LoVo (cell line): ENCODE data around the gene HES3.

ENCODE experiments used
- DNase-seq: peaks from one replicate; pipeline ENCODE4 v3.0.0-alpha.2; 2016; ENCODE audit warnings: low spot score

The HES3 gene

DNA sequence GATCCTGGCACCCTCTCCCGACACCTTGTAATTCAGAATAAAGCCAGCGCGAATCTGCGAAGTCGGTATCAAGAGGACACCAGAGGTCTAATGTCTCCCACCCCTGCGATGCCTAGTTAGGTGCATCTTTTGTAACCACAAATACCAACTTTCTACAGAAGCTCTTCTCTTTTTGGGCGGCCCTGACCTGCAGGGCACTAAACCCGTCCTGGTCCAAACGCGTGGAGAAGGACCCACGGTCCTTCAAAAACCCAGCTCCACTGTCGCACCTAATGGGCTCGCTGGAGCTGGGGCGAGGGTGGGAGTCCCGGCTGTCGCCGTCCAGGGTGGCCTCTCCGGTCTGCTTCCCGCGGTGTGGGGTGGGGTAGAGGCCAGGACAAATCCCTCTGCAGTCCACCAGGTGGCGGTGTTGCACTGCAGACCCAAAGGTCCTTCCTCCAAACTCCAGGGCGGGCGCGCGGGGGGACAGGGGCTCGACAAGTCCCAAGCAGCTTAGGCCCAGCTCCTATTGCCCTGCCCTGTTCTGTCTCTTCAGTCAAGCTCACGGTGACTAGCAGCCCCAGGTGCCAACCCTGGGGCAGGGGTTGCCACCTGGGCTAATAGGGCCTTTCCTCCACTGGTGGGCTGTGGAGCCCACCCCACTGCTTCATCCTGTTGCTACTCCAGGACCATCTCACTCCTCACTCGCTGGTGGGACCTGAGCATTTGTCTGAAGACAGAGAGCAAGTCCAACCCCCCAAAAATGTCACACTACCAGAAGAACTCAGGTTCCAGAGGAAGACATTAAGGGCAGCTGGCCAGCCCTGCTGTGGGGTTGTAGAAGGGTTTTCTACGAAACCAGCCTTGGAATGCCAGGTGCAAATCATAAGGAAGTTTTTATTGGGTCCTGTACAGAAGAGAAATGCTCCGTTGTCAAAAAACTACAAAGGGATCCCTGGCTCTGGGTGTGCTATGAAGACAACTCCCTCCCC, 2.8 kb downstream of the HES3 start:
- DNase-seq = peak; percentile 72

DNA sequence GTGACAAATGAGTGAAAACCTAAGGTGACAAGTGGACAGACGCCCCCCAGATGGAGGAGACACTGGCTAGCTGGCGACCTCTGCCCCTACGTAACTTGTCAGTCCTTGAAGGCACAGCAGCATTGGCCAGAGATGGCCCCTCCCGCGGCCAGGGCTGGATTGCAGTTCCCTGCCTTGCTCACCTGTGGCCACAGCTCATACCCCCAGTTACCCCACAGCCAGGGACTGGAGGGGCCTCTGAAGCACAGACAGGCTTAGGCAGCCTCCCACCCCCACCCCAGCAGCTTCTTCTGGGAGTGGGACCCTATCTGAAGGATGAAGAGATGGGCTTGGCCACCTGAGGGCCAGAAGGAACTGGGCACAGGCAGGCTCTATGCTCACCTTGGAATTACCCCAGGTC, 3.7 kb downstream of the HES3 start:
- no peak for DNase-seq

DNA sequence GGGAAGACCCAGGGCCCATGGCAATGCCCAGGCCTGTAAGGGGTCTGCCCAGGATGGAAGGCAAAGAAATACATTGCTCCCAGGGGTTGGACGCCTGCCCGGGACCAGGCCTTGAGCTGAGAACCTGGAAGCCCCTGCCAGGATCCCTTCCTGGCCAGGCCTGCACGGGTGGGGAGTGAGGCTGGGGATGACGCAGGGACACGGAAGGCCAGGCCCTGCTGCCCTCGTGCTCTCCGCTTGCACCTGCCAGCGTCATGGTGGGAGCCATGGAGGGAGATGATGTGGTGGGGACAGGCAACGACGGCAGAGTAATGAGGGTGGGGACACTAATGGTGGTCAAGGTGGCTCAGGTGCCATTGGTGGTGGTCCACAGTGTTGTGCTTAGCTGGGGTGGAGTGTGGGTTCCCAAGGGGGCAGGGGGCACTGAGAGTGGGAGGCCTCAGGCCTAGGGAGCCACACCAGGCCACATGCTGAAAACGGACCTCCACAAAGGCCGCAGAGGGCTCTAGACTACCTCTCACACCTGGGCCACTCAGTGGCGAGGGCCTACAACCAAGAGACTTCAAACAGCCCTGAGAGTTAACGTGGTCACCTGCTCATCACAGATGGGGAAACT, 4.3 kb downstream of the HES3 start:
- DNase-seq = no peak

DNA sequence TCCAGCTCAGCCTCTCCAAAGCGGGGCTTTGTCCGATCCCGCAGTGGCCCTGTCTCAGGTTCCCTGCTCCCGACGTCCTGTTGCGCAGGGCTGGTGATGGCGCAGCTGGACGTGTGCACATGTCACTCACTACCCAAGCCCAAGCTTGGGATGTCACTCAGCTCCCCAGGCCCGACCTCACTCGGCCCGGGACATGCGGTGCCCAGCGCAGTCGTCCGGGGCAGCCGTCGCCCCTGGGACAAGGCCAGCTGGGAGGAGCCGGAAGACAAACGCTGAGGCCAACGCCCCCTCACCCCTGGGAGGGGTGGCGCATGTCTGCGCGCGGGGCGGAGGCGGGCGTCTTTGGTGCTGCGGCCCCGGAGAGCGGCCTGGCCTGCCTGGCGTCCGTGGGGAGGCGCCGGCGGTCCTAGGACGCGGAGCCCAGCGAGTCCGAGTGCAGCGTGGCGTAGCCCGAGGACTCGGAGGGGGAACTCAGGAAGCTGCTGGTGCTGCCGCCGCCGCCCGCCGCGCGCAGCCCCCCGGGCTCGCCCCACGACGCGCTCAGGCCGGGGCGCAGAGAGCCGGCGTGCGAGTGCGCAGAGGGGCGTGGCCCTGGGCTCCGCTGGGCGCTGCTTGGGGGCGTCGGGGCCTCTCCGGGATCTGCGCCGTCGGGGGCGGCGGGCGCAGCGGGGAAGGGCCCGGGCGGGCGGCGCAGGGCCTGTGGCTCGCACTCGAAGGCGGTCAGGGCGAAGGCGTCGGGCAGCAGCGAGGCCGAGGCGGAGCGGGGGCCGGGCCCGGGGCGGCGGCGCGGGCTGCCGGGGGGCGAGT, 5.2 kb downstream of the HES3 start:
- DNase-seq = no peak

DNA sequence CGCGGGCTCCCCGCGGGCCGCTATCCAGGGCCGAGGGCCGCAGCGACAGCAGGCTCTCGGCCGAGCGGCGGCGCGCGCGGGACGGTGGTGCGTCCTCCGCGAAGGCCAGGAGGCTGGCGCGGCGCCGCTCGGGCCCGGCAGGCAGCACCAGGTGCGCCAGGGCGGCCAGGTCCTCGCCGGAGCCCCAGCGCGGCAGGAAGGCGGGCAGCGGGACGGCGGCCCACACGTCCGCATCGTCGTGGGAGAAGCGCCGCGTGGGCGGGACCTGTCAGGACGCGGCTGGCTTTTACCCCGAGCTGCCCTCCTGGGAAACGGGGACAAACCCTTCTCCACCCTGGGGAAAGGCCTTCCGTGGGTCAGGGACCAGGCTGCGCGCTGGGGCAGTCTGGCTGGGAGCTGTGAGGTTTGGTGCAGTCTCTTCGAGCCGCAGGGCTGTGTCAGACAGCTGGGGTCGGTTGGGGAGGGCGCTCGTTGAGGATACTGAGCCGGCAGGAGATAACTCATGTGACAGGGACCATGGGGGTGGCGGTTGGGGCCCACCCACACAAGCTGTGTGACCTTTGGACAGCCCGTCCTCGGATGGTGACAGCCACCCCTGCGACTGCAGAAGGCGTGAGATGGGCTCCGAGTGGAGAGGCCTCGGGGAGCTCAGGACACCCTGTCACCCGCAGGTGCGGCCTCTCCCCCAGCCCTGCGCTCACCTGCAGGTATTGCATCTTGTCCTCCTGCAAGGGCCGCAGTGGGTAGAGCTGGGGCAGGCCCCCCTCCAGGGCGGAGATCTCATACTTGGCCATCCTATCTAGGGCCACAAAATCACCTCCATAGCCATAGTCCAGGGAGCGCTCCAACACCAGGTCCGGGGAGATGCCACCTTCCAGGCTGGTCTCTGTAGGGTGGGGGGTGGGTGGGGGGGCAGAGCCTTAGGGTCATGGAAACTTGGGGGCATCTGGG, 6.0 kb downstream of the HES3 start:
- no peak for DNase-seq

DNA sequence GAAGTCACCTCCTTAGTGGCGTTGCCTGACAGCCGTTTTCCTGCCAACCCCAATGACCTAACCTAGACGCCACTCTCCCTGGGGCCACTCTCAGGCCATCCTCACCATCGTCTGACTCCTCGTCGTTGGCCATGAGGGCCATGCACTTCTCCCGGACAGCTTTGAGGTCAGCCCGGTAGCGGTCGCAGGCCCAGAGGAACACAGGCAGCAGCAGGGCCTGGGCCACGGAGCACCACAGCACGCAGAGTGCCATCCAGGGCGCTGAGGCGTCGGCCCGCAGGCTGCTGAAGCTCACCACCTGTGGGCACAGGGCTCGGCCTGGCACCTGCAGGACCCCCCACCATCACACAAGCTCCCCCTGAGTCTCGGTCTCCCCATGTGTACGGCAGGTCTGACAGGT, 7.3 kb downstream of the HES3 start:
- DNase-seq = no peak

DNA sequence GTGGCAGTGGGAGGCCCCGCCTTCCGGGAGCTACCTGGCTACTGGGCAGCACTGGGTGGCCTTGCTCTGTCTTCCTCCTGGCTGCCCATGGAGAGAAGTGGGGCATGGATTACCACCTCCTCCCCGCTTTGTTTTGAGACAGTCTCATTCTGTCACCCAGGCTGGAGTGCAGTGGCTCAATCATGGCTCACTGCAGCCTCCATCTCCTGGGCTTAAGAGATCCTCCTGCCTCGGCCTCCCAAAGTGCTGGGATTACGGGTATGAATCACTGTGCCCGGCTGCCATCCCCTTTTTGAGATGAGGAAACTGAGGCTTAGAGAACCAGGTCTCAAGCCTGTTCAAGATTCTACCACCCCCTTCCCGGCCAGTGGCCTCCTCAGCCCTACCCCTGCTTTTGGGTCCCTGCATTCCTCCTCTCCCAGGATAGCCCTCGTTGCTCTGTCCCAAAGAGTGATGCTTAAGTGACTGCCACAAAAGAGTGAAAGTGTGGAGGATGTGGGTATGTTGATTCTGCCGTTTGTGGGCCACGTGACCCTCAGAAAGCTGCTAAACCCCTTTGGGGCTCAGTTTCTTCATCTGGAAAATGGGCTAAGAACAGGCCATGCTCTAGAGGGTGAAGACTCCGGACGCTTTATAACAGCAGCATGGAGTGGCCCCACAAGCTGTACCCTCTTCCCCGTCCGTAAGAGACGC, 7.8 kb downstream of the HES3 start:
- DNase-seq = no peak

DNA sequence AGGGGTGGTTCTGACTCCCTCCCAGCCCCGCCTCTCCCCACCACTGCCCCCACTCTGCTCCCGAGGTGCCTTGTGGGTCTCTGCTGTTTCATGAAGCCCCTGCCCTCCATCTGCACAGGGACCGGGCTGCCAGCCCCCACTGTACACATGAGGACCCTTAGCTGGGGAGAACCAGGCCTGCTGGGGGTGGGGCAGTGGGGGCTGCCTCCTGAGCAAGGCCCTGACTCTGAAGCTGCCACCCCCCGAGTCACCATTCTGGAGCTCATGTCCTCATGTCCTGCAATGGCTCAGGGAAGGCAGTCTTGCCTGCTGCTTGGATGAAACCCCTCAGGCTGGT, 8.4 kb downstream of the HES3 start:
- no peak for DNase-seq

DNA sequence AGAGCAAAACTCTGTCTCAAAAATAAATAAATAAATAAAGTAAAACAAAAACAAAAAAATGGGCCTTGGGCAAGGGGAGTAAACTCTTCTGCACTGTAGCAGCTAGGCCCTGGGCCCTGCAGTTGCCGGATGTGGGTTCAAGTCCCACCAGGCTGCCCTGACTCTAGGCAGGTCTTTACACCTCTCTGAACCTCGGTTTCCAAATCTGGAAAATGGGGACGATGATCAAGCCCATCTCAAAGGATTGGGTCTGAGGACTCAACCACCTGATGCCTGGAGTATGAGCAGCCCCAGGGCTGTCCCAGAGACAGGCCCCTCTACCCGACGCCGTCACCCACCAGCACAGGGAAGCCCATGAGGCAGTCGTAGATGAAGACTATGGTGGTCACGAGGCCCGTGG, 9.4 kb downstream of the HES3 start:
- DNase-seq = no peak

DNA sequence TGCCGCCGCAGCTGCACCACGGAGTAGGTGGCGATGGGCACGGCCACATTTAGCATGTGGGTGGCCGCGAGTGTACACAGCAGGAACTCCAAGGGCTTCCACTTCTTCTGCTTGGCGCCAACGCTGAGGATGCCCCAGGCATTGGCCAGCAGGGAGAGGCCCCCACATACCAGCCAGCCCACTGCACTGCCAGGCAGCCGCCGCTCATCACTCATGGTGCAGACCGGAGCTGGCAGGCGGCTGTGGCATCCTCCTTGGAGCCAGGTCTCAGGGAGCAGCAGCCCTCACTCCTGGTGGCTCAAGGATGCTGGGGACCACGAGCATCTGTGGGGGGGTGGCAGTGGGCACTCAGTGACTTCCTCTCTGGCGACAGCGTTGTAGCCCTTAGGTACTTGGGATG, 10.7 kb downstream of the HES3 start:
- no peak for DNase-seq

DNA sequence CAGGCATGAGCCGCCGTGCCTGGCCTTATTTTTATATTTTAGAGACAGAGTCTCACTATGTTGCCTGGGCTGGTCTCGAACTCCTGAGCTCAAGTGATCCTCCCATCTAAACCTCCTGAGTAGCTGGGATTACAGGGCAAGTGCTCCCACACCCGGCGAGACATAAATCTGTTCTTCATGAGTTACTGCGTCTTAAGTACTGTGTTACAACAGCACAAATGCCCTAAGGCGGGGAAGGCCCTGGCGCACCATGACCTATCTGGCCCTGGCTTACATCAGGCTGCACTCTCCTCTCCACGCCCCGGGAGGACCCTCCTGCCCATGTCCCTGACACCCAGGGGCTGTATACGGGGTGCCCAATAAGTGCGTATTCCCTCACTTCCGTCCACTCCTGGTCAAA, 12.7 kb downstream of the HES3 start:
- no peak for DNase-seq

DNA sequence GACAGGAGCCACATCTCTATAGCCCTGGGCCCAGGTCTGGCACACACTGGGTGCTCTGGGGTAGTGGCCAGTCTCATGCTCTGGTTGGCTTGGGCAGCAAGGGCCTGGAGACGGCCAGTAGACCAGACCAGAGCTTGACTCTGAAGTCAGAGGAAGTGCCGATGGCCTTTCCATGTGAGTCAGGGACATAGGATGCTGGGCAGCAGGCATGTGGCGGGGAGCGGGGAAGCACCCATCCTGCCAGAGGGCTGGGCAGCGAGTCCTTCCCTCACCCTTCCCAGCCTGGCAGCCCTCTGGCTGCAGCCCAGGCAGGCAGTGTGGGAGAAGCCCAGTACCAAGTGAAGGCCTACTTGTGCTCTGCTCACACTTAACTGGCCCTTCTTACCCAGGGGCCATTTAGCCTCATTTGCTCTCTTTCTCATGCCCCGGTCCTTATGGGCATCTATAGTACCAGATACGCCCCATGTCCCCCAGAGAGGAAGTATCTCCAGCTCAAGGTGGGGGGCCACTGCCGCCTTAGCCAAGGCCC, 13.6 kb downstream of the HES3 start:
- DNase-seq = no peak

DNA sequence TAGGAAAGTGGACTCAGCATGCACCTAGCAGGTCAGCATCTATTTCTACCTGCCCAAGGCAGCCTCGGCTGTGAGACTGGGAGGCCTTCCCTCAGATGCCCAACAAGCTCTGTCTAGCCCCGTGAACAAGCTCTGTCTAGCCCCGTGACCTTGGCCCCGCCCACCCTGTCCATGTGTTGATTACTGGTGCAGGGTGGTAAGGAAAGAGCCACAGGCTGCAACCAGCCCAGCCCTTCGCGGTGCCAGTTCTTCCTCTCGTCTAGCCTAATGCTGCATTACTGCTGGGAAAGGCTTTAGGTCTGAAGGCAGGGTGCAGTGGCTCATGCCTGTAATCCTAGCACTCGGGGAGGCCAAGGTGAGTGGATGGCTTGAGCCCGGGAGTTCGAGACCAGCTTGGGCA, 14.7 kb downstream of the HES3 start:
- DNase-seq = no peak

DNA sequence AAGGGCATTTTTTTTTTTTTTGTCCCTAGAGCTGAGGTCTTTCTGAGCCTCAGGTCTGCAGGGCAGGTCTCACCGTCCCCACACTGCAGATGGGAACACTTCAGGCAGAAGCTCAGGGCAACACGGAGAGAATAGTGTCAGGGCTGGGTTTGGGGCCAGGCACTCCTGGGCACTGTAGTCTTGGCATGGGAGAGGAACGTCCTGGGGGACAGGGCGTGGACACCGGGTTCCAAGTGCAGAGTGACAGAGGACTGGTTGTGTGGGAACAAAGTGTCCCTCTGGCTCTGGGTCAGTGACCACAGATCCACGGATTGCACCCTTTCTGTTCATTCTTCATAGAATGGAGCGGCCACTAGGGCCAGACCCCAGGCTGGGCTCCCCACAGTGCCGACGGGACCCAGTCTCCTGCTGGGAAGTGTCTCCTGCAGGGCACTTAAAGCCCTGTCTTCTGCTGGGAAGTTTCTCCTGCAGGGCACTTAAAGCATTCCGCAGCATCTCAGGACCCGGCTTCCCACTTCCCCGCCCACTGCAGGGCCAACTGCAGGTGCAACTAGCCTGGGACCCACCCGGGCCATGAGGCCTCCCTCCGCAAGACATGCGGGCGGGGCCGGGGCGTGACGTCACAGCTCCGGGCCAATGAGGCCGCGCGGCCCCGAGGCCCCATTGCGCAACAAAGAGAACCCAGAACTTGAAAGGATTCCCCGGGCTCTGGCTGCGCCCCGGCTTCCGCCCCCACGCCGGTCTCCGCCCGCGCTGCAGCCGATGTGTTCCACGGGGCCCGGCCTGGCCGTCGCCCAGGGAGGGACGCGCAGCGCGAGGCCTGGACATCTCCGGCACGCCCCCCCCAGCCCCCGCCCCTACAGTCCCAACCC, 15.7 kb downstream of the HES3 start:
- DNase-seq = peak; percentile 76

DNA sequence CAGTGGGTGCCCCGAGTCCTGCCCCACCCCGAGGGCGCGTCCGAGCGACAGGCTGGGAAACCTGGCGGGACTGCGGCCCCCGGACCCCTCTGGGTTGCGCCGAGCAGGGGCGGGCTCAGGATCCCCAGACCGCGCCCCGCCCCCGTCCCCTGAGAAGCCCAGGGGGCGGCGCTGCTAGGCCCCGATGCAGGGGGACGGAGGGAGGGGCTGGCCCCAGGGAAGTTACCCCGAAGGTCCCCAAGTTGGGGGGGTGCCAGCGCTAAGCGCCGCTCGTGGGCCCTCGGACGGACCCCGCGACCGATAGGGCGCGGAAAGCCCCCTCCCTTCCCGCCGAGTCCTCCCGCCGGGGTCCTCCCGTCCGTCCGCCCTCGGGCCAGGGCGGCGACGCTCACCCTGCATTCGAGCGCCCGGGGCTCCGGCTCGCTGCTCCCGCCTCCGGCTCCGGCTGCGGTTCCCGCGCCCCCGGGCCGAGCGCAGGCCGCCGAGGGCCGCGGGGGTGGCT, 16.5 kb downstream of the HES3 start:
- DNase-seq = no peak

DNA sequence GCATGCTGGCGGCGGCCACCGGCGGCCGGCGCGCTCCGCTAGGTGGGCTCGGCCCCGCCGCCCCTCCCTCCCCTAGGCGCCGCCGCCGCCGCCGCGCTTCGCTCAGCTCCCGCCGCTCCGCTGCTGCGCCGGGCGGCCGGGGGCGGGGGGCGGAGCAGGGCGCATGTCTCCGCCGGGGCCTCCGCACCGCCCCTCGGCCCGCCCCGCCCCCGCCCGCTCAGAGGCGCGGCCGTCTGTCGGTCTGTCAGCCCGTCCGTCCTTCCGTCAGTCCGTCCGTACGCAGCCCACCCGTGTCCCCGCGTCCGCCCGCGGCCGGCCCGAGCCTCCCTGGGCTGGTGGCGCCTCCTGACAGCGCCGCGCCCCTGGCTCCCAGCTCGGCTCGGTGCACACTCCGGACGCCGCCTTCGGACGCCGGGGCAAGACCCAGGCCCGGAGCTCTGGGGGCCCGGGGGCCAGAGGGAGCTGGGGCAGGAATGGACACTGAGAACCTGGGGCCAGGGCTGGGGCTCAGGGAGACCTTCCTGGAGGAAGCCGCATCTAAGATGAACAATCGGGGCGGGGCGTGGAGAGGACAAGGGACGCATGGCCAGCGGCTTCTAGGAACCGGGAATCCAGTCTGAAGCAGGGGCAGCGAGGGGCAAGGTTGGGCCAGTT, 17.1 kb downstream of the HES3 start, which contains the start of gene GPR153:
Gene GPR153, minus strand, starts transcription at position 138 of the 654 bp plus-strand sequence. CDS start 6,193 bp downstream, outside the sequence.
- DNase-seq = peak; percentile 47

DNA sequence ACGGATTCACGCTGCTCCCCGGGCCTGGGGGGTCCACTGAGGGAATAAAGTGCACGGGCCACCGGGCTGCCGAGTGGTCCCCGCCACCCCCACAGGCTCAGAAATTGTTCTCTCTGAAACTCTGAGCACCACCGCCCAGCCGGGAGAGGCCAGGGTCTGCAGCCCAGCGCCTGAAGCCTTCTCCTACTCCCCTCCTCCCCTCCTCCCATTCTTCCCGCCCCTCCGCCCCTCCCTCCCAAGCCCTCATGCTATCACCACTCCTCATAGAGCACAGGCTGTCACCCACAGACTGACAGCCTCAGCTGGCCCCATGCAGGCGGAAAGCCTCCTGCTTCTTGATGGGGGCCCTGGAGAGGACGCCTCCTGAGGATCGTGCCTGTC, 17.6 kb downstream of the HES3 start:
- DNase-seq = no peak

DNA sequence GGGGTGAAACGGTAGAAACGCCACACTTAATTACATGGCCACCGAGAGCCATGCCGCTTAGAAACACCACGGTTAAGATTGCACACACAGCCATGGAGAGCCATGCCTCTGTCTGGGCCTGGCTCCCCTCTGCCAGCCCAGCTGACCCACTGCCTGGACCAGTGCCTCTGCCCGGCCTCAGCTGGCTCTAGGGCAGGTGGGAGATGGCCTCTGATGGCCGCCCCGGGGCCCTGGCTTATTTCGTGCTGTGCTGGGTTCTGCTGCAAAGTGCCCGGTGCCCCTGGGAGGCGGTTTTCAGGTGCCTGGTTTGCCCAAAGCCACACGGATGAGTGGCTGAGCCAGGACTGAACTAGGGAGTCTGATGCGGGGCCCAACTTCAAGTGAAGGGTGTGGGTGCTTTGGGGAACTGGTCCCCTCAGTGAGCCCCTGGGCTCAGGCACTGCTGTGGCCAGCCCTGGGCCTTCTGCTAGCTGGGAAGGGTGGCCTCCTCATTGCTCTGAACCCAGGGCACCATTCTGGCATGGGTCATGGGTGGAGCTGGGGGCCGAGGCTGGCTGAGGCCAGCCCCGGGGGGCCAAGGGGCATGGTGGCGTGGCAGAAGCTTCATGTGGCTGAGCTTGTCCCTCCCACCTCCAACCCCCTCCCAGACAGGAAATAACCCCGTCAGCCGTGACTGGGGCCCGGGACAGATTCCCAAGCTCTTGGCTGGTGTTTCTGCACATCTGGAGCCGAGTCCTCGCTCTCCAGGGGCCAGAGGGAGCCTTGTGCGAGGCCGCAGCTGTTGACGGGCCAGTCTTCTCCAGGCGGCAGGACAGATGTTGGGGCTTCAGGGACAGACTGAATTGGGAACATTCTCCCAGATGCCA, 18.8 kb downstream of the HES3 start:
- DNase-seq = no peak
